Activated T-helper 1 cell treated with anti-CD3 and anti-CD28 coated beads, Interleukin-2, amount 50 U/mL, for 16 hours (primary cell): ENCODE results near the gene XBP1.
"Not testable (repeated sequence)": the region's sequence is repeated elsewhere in the genome, so short reads cannot be mapped to it uniquely, and the experiment has no call there.

ENCODE experiments used
- DNase-seq, 2 donors: peaks; one replicate each; pipeline ENCODE4 v3.0.0-alpha.2; 2020; ENCODE audit warnings: low read depth in 1 of 2, low spot score in 1 of 2

XBP1 gene

DNA sequence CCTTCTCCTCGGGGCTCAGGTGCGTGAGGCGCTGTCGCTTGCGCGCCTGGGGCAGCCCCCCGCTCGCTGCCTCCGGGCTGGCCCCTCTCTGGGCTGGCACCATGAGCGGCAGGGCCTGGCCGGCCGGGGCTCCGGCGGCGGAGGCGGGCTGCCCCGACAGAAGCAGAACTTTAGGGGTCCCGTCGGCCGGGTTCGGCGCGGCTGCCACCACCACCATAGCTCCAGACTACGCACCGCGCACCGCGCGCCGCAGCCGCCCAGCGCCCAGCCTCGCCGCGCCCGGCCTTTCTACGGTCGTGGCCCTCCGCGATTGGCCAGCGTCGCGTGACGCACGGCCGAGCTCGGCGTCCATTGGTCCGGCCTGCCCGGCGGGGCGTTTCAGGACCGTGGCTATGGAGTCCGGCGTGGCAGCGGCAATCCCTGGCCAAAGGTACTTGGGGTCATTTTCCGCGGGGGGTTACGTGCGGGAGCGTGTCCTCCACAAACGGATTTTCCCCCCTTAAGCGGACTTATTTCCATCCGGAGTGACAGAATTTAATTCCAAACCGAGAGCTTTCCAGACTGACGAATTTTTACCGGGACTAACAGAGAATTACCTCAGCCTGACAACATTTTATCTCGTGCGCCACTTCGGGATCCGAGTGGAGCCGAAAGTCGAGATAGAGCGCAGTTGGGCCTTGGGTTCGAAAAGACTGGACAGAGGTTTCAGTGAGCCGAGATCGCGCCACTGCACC lies at the start of gene XBP1:
Gene XBP1 (minus strand): TSS at position 262 of the 734 bp plus-strand sequence.
- peak; percentile 77 to 86 for DNase-seq

DNA sequence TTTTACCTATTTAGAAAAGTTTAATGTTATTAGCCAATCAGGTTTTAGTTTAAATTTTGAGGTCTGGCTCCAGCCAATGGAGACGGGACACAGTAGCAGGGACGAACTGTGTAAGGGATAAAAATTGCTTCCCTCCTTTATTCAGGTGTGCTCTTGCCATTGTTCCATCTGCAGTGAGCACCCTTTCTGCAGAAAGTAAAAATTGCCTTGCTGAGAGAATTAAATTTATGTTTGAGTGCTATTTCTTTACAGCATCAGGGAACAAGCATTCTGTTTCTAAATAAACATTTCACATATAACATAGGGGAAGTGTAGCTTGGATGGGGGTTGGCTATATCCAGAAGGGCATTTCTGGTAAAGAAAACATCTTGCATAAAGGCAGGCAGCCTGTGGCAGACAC lies 46.6 kb upstream of the XBP1 start:
- DNase-seq, result no peak

DNA sequence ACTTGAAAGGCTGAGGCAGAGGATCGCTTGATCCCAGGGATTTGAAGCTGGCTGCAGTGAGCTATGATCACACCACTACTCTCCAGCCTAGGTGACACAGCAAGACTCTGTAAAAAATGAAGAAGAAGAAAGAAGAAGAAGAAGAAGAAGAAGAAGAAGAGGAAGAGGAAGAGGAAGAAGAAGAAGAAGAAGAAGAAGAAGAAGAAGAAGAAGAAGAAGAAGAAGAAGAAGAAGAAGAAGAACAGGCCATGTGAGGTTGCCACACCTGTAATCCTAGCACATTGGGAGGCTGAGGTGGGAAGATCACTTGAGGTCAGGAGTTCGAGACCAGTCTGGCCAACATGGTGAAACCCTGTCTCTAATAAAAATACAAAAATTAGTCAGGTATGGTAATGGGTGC lies 43.9 kb upstream of the XBP1 start:
- not testable (repeated sequence) for DNase-seq

DNA sequence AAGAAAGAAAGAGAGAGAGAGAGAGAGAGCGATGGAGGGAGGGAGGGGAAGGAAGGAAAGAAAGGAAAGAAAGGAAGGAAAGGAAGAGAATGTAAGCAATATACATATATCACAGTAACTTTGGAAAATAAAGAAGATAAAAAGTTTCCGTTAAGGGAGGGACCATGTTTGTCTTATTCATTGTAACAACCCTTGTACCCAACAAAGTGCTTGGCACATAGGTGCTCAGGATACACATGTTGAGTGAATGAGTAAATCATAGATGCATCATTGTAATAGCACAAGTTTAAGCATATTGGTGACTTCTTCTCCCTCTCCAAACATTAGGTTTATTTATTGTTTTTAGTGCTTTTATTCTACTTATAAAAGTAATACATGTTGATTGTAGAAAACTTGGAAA lies 43.3 kb upstream of the XBP1 start:
- no peak for DNase-seq

DNA sequence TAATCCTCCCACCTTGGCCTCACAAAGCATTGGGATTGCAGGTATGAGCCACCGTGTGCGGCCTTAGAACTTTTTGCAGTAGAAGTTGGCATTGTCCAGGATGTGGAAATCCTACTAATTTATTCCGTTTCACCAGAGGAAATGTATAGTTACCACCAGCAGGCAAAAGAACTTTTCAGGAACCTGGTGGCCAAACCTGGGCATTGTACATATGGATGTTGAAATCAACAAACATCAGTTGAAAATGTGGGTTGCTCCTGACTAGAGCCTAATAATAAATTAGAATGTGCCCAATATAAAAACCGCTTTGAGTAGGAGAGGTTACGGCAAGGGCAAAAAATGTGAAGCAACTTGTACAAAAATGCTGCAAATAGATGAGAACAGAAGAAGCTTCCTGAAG lies 40.7 kb upstream of the XBP1 start:
- DNase-seq, result no peak

DNA sequence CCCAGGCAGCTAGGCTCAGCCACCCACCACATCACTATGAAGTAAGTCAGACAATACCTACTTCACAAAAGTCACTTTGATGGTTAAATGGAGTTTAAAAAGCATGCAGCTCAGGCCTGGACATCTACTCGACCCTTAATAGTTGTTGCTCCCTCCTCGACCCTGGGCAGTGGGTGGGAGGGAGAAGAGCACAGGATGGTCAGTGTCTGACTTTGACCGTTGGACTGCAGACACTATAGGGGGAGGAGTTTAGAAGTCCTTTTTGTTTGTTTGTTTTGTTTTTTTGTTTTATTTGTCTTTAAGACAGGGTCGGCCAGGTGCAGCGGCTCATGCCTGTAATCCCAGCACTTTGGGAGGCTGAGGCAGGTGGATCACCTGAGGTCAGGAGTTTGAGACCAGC lies 38.6 kb upstream of the XBP1 start:
- DNase-seq, result no peak

DNA sequence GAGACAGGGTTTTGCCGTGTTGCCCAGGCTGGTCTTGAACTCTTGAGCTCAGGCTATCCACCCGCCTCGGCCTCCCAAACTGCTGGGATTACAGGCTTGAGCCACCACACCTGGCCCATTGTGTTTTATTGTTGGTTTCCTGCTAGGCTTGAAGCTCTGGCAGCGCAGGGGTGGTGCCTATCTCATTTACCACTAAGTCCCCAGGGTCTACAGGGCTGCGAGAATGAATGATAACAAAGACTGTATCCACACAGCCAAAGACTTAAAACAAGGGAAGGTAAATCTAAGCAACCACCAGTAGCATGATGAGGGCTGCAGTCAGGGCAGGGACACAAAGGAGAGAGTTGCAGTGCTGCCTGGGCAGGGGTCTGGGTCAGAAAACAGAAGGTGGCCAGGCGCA lies 37.3 kb upstream of the XBP1 start:
- DNase-seq, result no peak

DNA sequence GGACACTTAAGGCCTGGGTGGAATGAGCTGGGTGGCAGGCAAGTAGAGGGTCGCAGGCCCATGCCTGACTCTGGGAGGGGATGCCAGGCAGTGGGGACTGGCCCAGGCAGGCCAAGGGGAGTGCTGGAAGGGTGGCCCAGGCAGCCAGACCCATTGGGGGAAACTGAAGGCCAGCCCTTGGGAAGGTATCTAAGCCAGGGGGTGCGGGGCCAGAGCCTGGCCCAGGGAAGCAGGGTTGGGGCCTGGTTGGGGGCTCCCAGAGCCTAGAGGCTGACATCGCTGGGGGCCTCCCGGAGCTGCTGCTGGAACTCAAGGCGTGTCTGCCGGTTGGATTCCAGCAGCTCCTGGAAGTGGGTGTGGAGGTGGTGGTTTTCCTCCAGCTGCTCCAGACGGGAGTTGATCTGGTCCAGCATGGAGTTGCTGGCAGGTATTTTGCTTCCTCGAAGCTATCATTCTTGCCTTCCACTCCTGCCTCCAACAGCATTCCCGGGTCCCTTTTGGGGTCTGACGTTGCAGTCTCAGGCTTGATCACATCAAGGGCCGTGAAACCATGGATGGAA lies 35.3 kb upstream of the XBP1 start:
- no peak for DNase-seq

DNA sequence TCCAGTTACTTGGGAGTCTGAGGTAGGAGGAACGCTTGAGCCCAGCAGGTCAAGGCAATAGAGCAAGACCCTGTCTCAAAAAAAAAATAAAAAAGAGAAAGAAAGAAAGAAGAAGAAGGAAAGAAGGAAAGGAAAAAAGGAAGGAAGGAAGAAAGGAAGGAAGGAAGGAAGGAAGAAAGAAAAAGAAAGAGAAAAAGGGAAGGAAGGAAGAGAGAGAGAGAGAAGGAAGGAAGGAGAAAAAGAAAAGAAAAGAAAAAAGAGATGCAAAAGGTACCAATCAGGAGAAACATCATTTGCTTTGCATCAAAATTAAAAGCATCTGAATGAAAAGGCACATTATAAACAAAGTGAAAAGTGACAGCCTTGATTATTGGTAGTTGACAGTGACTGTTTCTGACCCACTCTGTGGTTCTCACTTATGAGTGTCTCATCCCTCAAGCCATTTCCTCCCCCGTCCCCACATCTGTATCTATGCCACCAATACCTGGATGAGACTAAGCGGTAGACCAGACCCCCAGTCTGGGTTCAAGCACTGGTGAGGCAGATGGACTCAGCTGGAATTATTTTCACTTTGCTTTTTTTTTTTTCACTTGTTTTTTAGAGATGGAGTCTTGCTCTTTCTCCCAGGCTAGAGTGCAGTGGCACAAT lies 33.0 kb upstream of the XBP1 start:
- DNase-seq, result no peak

DNA sequence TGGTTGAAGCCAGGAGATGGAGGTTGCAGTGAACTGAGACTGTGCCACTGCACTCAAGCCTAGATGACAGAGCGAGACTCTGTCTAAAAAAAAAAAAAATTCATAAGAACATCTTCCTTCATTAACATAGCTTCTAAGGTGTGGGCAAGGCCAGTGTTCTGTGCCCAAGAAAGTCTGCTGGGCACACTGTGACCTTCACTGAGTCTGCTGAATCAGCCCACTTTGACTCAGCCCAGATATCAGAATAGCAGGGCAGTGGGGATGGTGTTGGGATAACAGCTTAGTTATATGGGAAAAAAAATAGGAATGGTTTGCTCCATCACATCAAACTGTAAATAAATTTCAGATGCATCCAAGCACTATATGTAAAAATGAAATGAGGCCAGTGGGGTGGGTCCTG lies 32.4 kb upstream of the XBP1 start:
- no peak for DNase-seq

DNA sequence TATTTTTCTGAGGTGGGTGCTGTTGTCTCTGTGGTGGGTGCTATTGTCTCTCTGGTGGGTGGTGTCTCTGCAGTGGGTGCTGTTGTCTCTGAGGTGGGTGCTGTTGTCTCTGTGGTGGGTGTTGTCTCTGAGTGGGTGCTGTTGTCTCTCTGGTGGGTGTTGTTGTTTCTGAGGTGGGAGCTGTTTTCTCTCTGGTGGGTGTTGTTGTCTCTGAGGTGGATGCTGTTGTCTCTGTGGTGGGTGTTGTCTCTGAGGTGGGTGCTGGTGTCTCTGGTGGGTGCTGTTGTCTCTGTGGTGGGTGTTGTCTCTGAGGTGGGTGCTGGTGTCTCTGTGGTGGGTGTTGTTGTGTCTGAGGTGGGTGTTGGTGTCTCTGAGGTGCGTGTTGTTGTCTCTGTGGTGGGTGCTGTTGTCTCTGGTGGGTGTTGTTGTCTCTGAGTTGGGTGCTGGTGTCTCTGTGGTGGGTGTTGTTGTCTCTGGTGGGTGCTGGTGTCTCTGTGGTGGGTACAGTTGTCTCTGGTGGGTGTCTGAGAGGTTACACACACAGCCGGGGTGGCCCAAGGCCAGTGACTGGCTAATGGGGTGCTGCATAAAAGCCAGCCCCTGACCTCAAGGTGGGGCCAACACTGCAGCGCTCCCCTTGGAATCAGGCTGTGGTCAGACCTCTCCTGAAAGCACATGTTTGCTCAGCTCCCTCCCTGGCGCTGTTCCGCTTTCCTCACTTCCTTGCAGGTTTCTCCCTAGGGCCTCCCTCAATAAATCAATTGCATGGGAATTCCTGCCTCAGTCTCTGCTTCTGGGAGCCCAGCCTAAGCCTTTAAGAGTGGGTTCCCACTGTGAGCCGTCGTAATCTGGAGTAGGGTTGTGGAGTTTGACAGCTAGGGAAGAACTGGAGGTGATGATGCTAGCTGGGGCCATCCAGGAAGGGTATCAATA lies 31.0 kb upstream of the XBP1 start:
- no peak for DNase-seq

DNA sequence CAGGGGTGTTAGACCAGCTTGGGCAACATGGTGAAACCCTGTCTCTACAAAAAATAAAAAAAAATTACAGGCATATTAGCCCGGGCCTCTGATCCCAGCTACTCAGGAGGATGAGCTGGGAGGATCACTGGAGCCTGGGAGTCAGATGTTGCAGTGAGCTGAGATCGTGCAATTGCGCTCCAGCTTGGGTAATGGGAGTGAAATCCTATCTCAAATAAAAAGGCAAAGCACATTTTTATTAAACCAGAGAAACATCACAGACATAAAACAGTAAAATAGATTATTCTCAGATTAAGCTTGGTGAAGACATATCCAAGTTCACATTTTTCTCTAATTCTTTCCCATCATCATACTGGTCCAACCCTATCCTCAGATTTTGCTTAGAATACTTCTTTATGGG lies 30.1 kb upstream of the XBP1 start:
- no peak for DNase-seq

DNA sequence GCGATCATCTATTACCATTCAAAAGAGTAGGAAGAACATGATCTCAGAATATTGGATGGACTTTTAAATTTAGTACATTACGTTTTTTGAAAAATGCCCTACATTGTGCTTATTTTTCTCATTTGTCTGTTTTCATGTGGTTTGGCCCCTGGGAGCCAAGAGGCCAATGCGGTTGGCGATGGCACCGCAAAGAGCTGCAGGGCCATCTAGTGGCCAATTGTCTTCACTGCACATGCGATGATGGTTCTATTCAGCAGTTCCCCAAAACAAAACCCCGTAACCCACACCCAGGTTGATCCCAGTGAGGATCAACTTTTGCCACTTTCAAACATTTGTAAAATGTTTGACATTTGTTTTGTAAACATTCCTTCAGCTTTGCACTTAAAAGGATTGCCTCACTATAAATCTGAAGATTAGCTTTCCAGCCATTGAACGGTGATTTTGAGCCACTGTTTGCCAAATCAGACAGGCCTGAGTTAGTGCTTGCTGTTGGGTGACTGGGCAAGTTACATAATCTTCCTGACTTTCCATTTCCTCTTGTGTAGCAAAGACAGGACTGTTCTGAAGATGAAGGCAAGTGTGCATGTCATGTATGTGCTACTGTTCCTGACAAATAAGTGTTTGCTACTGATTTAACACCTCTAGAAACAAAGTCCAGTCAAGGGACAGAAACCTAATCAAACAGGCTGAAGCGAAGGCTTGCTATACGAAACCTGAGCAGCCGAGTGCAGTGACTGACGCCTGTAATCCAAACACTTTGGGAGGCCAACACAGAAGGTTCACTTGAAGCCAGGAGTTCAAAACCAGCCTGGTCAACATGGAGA lies 29.2 kb upstream of the XBP1 start:
- peak; percentile 53 to 59 for DNase-seq

DNA sequence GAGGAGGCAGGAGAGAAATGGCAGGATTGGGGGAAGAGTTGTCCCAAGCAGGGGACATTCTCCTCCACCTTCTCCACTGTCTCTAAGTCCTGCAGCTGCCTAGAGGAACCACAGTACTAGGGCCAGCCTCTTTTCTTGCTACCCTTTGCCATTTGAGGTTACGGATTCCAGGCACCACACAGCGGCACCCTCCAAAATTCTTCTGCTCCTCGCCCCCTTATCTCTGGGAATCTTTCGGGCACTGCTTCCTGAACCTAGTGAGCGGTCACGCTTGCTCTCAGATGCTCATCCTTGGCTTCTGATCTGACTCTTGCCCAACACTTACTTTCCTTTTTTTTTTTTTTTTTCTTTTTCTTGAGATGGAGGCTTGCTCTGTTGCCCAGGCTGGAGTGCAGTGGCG lies 26.6 kb upstream of the XBP1 start:
- DNase-seq, result no peak

DNA sequence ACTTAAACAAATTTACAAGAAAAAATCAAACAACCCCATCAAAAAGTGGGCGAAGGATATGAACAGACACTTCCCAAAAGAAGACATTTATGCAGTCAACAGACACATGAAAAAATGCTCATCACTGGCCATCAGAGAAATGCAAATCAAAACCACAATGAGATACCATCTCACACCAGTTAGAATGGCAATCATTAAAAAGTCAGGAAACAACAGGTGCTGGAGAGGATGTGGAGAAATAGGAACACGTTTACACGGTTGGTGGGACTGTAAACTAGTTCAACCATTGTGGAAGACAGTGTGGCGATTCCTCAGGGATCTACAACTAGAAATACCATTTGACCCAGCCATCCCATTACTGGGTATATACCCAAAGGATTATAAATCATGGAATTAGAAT lies 26.1 kb upstream of the XBP1 start:
- not testable (repeated sequence) for DNase-seq

DNA sequence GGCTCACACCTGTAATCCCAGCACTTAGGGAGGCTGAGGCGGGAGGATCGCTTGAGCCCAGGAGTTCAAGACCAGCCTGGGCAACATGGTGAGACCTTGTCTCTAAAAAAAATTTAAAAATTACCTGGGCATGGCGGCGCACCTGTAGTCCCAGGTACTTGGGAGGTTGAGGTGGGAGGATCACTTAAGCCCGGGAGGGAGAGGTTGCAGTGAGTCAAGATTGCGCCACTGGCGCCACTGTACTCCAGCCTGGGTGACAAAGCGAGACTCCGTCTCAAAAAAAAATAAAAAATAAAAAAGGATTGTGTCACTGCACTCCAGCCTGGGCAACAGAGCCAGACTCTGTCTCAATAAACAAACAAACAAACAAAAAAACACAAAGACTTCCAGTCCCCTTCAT lies 24.1 kb upstream of the XBP1 start:
- DNase-seq, result not testable (repeated sequence)

DNA sequence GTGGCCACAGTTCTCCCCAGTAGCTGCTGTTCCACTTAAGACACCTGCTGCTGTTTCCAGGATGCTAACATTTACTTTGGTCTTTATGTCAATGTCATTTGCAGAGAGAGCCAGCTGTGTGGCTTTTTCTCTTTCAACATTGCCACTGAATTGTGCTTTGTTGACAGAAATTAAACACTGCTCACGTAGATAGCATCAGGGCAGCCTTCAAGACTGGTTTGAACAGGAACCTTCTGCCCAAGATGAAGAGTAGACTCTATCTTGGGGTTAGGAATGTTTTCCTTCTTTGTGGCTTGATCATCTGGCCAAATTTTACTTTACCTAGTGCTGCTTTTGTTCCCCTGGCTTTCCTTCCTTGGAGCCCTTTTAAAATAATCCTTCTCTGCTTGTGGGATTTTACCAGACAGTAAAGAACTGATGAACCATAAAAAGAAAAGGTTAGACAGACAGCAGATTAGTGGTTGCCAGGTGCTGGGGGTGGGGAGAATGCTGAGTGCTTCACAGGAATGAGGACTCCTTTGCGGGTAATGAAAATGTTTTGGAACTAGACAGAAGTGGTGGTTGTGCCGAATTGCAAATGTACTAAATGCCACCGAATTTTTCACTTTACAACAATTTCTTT lies 22.7 kb upstream of the XBP1 start:
- DNase-seq, result no peak

DNA sequence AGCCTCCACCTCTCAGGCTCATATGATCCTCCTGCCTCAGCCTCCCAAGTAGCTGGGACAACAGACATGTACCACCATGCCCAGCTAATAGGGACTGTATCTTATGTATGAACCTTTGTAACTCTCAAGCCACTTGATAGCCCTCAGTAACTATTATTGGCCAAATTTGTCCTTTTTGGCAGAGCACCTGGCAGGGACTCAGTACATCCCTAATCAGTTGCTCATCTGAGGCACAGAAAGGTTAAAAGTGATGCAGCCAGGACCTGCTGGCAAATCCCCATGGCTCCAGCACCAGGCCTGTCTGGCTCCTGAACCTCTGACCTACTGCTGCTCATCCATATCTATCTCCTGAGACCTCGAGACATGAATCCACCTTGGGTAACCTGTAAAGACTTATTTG lies 21.1 kb upstream of the XBP1 start:
- no peak for DNase-seq

DNA sequence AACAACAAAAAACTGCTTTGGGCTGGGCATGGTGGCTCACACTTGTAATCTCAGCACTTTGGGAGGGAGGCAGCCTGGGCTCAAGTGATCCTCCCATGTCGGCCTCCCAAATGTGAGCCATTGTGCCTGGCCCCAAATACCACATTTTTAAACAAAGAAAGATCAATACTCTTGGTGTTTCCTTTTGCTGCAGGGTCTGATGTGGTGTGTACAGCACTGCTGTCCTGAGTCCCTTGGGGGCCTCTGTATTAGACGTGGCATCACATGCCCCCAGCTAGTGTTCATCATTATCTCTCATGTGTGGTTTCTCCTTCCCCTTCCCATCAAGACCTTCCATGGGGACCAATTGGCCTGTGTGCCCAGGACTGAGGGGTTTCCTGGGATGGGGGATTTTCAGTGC lies 20.5 kb upstream of the XBP1 start:
- DNase-seq, result no peak
